Hepatocyte (in vitro differentiated cells): ENCODE measurements around the gene PAXX. TPM values are rescaled to one million over a fixed set of nuclear protein-coding genes. Genes with fewer than 3 reads are reported as not detected.

Source experiments
- DNase-seq: peaks from one replicate; pipeline ENCODE4 v3.0.0-alpha.2; 2016; ENCODE audit warnings: low spot score
- H2AFZ ChIP-seq: fragments of 200-600 bp; sonication (generic); 2 replicates; pipeline ENCODE4 v1.6.0; 2016; ENCODE audit warnings: antibody characterized with exemption, mild to moderate bottlenecking
- H3K27ac ChIP-seq: fragments of 200-600 bp; sonication (generic); 2 replicates; pipeline ENCODE4 v1.5.1; 2016; ENCODE audit warnings: mild to moderate bottlenecking
- H3K27me3 ChIP-seq: fragments of 200-600 bp; sonication (generic); 2 replicates; pipeline ENCODE4 v1.6.1; 2016
- H3K36me3 ChIP-seq: fragments of 200-600 bp; sonication (generic); replicated peaks from 2 replicates; pipeline ENCODE4 v1.5.1; 2016; ENCODE audit warnings: low read depth; ENCODE audit not compliant: insufficient read depth
- H3K4me1 ChIP-seq: fragments of 200-600 bp; sonication (generic); 2 replicates; pipeline ENCODE4 v1.5.1; 2016; ENCODE audit warnings: mild to moderate bottlenecking, moderate library complexity; ENCODE audit not compliant: insufficient read depth
- H3K4me2 ChIP-seq: fragments of 200-600 bp; sonication (generic); 2 replicates; pipeline ENCODE4 v1.6.0; 2016
- H3K4me3 ChIP-seq: fragments of 200-600 bp; sonication (generic); 2 replicates; pipeline ENCODE4 v1.5.1; 2016; ENCODE audit warnings: mild to moderate bottlenecking
- H3K79me2 ChIP-seq: fragments of 200-600 bp; sonication (generic); 2 replicates; pipeline ENCODE4 v1.6.0; 2017; ENCODE audit warnings: mild to moderate bottlenecking
- H3K9me2 ChIP-seq: fragments of 200-600 bp; sonication (generic); replicated peaks from 2 replicates; pipeline ENCODE4 v1.6.0; 2017; ENCODE audit warnings: mild to moderate bottlenecking; ENCODE audit not compliant: insufficient read depth
- H3K9me3 ChIP-seq: fragments of 200-600 bp; sonication (generic); 2 replicates; pipeline ENCODE4 v1.5.1; 2016; ENCODE audit warnings: low read depth, mild to moderate bottlenecking
- H4K20me1 ChIP-seq: fragments of 200-600 bp; sonication (generic); 2 replicates; pipeline ENCODE4 v1.6.0; 2016; ENCODE audit warnings: mild to moderate bottlenecking; ENCODE audit not compliant: insufficient read depth, poor library complexity, severe bottlenecking
- CTCF ChIP-seq: fragments of 200-600 bp; sonication (generic); IDR thresholded peaks from 2 replicates; pipeline ENCODE4 v1.5.1; 2016; ENCODE audit warnings: antibody characterized with exemption, mild to moderate bottlenecking; ENCODE audit not compliant: poor library complexity
- EZH2 ChIP-seq: fragments of 200-600 bp; sonication (generic); IDR thresholded peaks from 2 replicates; pipeline ENCODE4 v1.6.1; 2016; ENCODE audit warnings: antibody characterized with exemption, mild to moderate bottlenecking, borderline replicate concordance
- EZH2phosphoT487 ChIP-seq: fragments of 200-600 bp; sonication (generic); IDR thresholded peaks from one replicate; pipeline ENCODE4 v1.6.1; 2018; ENCODE audit warnings: antibody characterized with exemption, mild to moderate bottlenecking, low read depth, moderate library complexity; ENCODE audit not compliant: unreplicated experiment, severe bottlenecking
- WGBS: methylation state at CpG from one replicate; pipeline ENCODE4 v1.1.6; 2016; ENCODE audit warnings: low lambda C conversion rate; ENCODE audit errors: missing lambda C conversion rate; 5-methylcytosine and 5-hydroxymethylcytosine counted together
- polyA plus RNA-seq: library from polyadenylated mRNA; unstranded; fragments of >200 nt; fragmentation: Nextera tagmentation; extraction: Ambion mirVana; gene quantifications from 2 replicates; pipeline ENCODE4 v1.2.1, GENCODE V29; 2016
- total RNA-seq: library from RNA; depleted of rRNA; stranded (reverse); fragments of >200 nt; gene quantifications from 2 replicates; pipeline ENCODE4 v1.2.3, GENCODE V29; 2014

PAXX gene
- 35.1 and 39.5 TPM in 2 replicates for total RNA-seq
- polyA plus RNA-seq, result 89.5 and 97.5 TPM in 2 replicates

GRCh38 chr9:136991993-136992818 is at the start of gene PAXX:
TSS of gene PAXX (plus strand) at chr9:136992422. CDS start at chr9:136992444, 22 bp downstream.
- Histone ChIP-seq H3K9me2 (no peaks in the 10 kb centered on the region), H3K4me2 (peak within 1 kb of the TSS; percentile 85), H2AFZ (peak within 1 kb of the TSS; percentile 85), H3K36me3 (no peaks in the 10 kb centered on the region), H3K9me3 (no peaks in the 10 kb centered on the region), H3K79me2 (peaks cover 7% of the 10 kb centered on the region), H3K4me3 (peak within 1 kb of the TSS; percentile 67), H3K27ac (peak within 1 kb of the TSS; percentile 87), H3K4me1 (peaks cover 16% of the 10 kb centered on the region), H4K20me1 (no peaks in the 10 kb centered on the region), H3K27me3 (no peaks in the 10 kb centered on the region)
- DNase-seq, result peak; percentile 96
- TF ChIP-seq CTCF (no peak), EZH2 (no peak), EZH2phosphoT487 (no peak)
- 4% methylated on average over 19 of the region's 92 CpGs for WGBS

- no peak overlapping the region for H3K4me3 ChIP-seq
- H3K27ac ChIP-seq, result no peak overlapping the region
- no peaks in the 10 kb centered on the region for H3K36me3 ChIP-seq
These were observed 49.4 kb upstream of the PAXX start for GRCh38 chr9:136942881-136943230.

GRCh38 chr9:136943291-136944211 is 48.7 kb upstream of the PAXX start:
- no peaks in the 10 kb centered on the region for H3K36me3 ChIP-seq
- no peaks in the 10 kb centered on the region for H3K9me2 ChIP-seq
- WGBS, result 28% methylated on average over 54 of the region's 61 CpGs
- peaks cover 4% of the 10 kb centered on the region for H4K20me1 ChIP-seq
- H3K4me2 ChIP-seq, result peak overlapping the region; percentile 98
- TF ChIP-seq CTCF, result no peak
- no peak for TF ChIP-seq EZH2phosphoT487
- no peak for TF ChIP-seq EZH2
- no peaks in the 10 kb centered on the region for H3K9me3 ChIP-seq
- peak overlapping the region; percentile 41 for H2AFZ ChIP-seq
- peak; percentile 64 for DNase-seq
- H3K27ac ChIP-seq, result peak overlapping the region; percentile 95
- peaks cover 24% of the 10 kb centered on the region for H3K79me2 ChIP-seq
- peaks cover 12% of the 10 kb centered on the region for H3K4me1 ChIP-seq
- H3K4me3 ChIP-seq, result peak overlapping the region; percentile 80
- H3K27me3 ChIP-seq, result no peaks in the 10 kb centered on the region

More at GRCh38 chr9:136942881-136943230, 49.4 kb upstream of the PAXX start:
- no peak for DNase-seq
- TF ChIP-seq EZH2phosphoT487, result no peak
- TF ChIP-seq EZH2, result no peak
- no peak for TF ChIP-seq CTCF
- H3K9me2 ChIP-seq, result no peaks in the 10 kb centered on the region
- peaks cover 24% of the 10 kb centered on the region for H3K79me2 ChIP-seq
- H3K4me1 ChIP-seq, result peaks cover 12% of the 10 kb centered on the region
- 98% methylated on average over 15 of the region's 16 CpGs for WGBS
- no peaks in the 10 kb centered on the region for H3K27me3 ChIP-seq
- peaks cover 4% of the 10 kb centered on the region for H4K20me1 ChIP-seq
- no peaks in the 10 kb centered on the region for H3K9me3 ChIP-seq
- no peak overlapping the region for H2AFZ ChIP-seq
- H3K4me2 ChIP-seq, result peak overlapping the region; percentile 98
